Measurements from ENCODE around the gene TMOD2.

DNA sequence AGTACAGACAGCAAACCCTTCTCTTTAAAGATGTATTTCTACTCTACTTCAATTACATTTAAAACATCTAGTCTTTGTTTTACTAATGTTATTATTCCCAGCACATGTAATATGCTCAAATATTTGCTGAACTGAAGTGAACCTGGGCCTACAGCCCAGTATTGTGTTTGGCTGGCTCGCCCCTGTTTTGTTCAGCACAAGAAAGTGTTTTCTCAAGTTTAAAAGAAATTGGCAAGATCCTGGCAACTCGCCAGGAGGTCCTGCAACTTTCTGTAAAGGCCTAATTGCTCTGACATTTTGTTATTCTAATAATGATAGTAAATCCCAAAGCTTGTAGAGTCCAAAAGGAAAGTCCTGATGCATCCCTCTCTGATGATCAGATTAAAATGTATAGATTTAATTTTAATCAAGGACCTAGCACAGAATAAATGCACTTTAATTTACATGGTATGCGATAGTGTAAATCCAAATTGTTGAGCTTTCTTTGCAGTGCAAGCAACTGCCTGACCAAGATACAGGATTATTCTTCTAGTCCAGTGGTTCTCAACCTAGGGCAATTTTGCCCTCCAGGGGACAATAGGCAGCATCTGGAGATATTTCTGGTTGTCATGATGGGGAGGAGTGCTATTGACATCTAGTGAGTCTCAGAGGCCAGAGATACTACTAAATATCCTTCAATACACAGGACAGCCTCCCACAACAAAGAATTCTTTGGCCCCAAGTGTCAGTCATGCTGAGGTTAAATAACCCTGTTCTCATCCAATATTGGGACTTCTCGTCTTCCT lies 42.3 kb downstream of the TMOD2 start:
- TF ChIP-seq ARNT (IDR thresholded peaks at IDR 0.05) (no peak), FOXM1 (IDR thresholded peaks at IDR 0.05; ENCODE audit: borderline replicate concordance) (no peak)

Data from HEK293T (cell line).